HG03108 (cell line): ENCODE results near the gene LYPD8.

Experiments
- ATAC-seq: cut with Tn5 transposase; IDR thresholded peaks from one replicate; pipeline ENCODE4 v1.9.1; 2021; ENCODE audit warnings: moderate library complexity; ENCODE audit not compliant: unreplicated experiment

LYPD8 gene

GRCh38 chr1:248758352-248758751, 2.8 kb upstream of the LYPD8 start:
- ATAC-seq, result no peak

- no peak for ATAC-seq
Measured at GRCh38 chr1:248757784-248758195, 2.2 kb upstream of the LYPD8 start.

- ATAC-seq, result no peak
Measured at GRCh38 chr1:248756636-248757035, 1.1 kb upstream of the LYPD8 start.

- ATAC-seq, result no peak
Measured at GRCh38 chr1:248756151-248756550, 592 bp upstream of the LYPD8 start.

GRCh38 chr1:248753708-248754280, 1.8 kb downstream of the LYPD8 start:
- ATAC-seq, result no peak

- no peak for ATAC-seq
Measured at GRCh38 chr1:248753029-248753594, 2.4 kb downstream of the LYPD8 start.

GRCh38 chr1:248752161-248753028, 3.2 kb downstream of the LYPD8 start:
- no peak for ATAC-seq

- no peak for ATAC-seq
Measured at GRCh38 chr1:248751635-248752034, 3.9 kb downstream of the LYPD8 start.

GRCh38 chr1:248751142-248751541, 4.4 kb downstream of the LYPD8 start:
- no peak for ATAC-seq

- ATAC-seq, result no peak
Measured at GRCh38 chr1:248750496-248750895, 5.1 kb downstream of the LYPD8 start.

GRCh38 chr1:248748211-248748610, 7.3 kb downstream of the LYPD8 start:
- ATAC-seq, result no peak

GRCh38 chr1:248740876-248741275, 14.7 kb downstream of the LYPD8 start:
- ATAC-seq, result no peak

- ATAC-seq, result no peak
Measured at GRCh38 chr1:248739572-248740205, 15.9 kb downstream of the LYPD8 start.

- no peak for ATAC-seq
Measured at GRCh38 chr1:248737457-248737856, 18.1 kb downstream of the LYPD8 start.

- no peak for ATAC-seq
Measured at GRCh38 chr1:248736977-248737376, 18.6 kb downstream of the LYPD8 start.

- ATAC-seq, result no peak
Measured at GRCh38 chr1:248733566-248733965, 22.0 kb downstream of the LYPD8 start.

- ATAC-seq, result no peak
Measured at GRCh38 chr1:248730507-248731335, 24.8 kb downstream of the LYPD8 start.

- no peak for ATAC-seq
Measured at GRCh38 chr1:248714248-248714647, 41.3 kb downstream of the LYPD8 start.

GRCh38 chr1:248710305-248710900, 45.2 kb downstream of the LYPD8 start:
- no peak for ATAC-seq

GRCh38 chr1:248704606-248705005, 51.0 kb downstream of the LYPD8 start:
- no peak for ATAC-seq
